Pons (tissue), 1 donor: ENCODE data around the gene LGALS7B.
"Not testable (repeated sequence)": the region's sequence is repeated elsewhere in the genome, so short reads cannot be mapped to it uniquely, and the experiment has no call there.

ENCODE experiments used
- DNase-seq: peaks from one replicate; pipeline ENCODE4 v3.0.0-alpha.2; 2016; ENCODE audit warnings: low spot score

Gene LGALS7B

GRCh38 chr19:38770228-38770948 lies 18.6 kb upstream of the LGALS7B start:
- not testable (repeated sequence) for DNase-seq

- not testable (repeated sequence) for DNase-seq
Measured at GRCh38 chr19:38770949-38771275, 18.1 kb upstream of the LGALS7B start.

GRCh38 chr19:38771569-38771968 lies 17.4 kb upstream of the LGALS7B start:
- not testable (repeated sequence) for DNase-seq

- no peak for DNase-seq
Measured at GRCh38 chr19:38773469-38774177, 15.4 kb upstream of the LGALS7B start, which contains the start of gene LGALS7. Gene LGALS7 (minus strand): TSS chr19:38773517. CDS start chr19:38773492, 25 bp downstream.

GRCh38 chr19:38774181-38774950 lies 14.6 kb upstream of the LGALS7B start:
- DNase-seq: no peak

- no peak for DNase-seq
Measured at GRCh38 chr19:38778733-38779132, 10.3 kb upstream of the LGALS7B start.

- DNase-seq: no peak
Measured at GRCh38 chr19:38780443-38780842, 8.6 kb upstream of the LGALS7B start.

GRCh38 chr19:38781058-38781457 lies 7.9 kb upstream of the LGALS7B start:
- DNase-seq: no peak

GRCh38 chr19:38782212-38782611 lies 6.8 kb upstream of the LGALS7B start:
- not testable (repeated sequence) for DNase-seq

GRCh38 chr19:38784224-38784623 lies 4.8 kb upstream of the LGALS7B start:
- no peak for DNase-seq

GRCh38 chr19:38785187-38785699 lies 3.8 kb upstream of the LGALS7B start:
- no peak for DNase-seq

- not testable (repeated sequence) for DNase-seq
Measured at GRCh38 chr19:38786061-38786460, 2.9 kb upstream of the LGALS7B start.

- no peak for DNase-seq
Measured at GRCh38 chr19:38786572-38787265, 2.3 kb upstream of the LGALS7B start.

GRCh38 chr19:38790507-38791403 lies 1.8 kb downstream of the LGALS7B start:
- DNase-seq: not testable (repeated sequence)

GRCh38 chr19:38791451-38792064 lies 2.6 kb downstream of the LGALS7B start:
- DNase-seq: not testable (repeated sequence)

- DNase-seq: no peak
Measured at GRCh38 chr19:38792250-38793111, 3.5 kb downstream of the LGALS7B start.

- DNase-seq: no peak
Measured at GRCh38 chr19:38793177-38793576, 4.2 kb downstream of the LGALS7B start.

- DNase-seq: no peak
Measured at GRCh38 chr19:38793671-38794070, 4.7 kb downstream of the LGALS7B start.

- no peak for DNase-seq
Measured at GRCh38 chr19:38795549-38795948, 6.5 kb downstream of the LGALS7B start.
